Mesothelial cell of epicardium (in vitro differentiated cells): ENCODE data around the gene PLEKHA4. TPM values are rescaled to one million over a fixed set of nuclear protein-coding genes. Genes with fewer than 3 reads are reported as not detected.
A peak's percentile ranks its signal among the peaks of the same experiment; 100 is the strongest.
"Not testable (repeated sequence)": the region's sequence is repeated elsewhere in the genome, so short reads cannot be mapped to it uniquely, and the experiment has no call there.

Source experiments
- DNase-seq, 2 experiments: peaks; one replicate each; pipeline ENCODE4 v3.0.0; 2021; ENCODE audit warnings: low spot score in 2 of 2; ENCODE audit not compliant: unreplicated experiment in 2 of 2
- H3K27ac Mint-ChIP-seq: 2 replicates; pipeline ENCODE4 v1.8.0; 2021; ENCODE audit warnings: mixed read lengths
- H3K27me3 Mint-ChIP-seq: 2 replicates; pipeline ENCODE4 v1.8.0; 2021; ENCODE audit warnings: low read depth, mixed read lengths
- H3K36me3 Mint-ChIP-seq: 2 replicates; pipeline ENCODE4 v1.8.0; 2021; ENCODE audit warnings: mixed read lengths
- H3K4me1 Mint-ChIP-seq: 2 replicates; pipeline ENCODE4 v1.8.0; 2021; ENCODE audit warnings: mixed read lengths
- H3K4me3 Mint-ChIP-seq: 2 replicates; pipeline ENCODE4 v1.8.0; 2021; ENCODE audit warnings: mild to moderate bottlenecking, moderate library complexity, mixed read lengths
- H3K9me3 Mint-ChIP-seq: 2 replicates; pipeline ENCODE4 v1.8.0; 2021; ENCODE audit warnings: mixed read lengths
- CTCF ChIP-seq: fragments of 200-600 bp; sonication (generic); IDR thresholded peaks from one replicate; pipeline ENCODE4 v1.5.0; 2021; ENCODE audit warnings: antibody characterized with exemption; ENCODE audit not compliant: unreplicated experiment
- total RNA-seq: library from RNA; stranded (reverse); gene quantifications from 3 replicates; pipeline ENCODE4 v1.2.1, GENCODE V29; 2021

PLEKHA4 gene
- total RNA-seq, 1 donor from 2014 or later, result 26.9 TPM

GRCh38 chr19:48879025-48879637 lies 10.7 kb upstream of the PLEKHA4 start:
- peaks cover 22% of the 10 kb centered on the region for H3K4me1 Mint-ChIP-seq
- H3K27ac Mint-ChIP-seq, result no peak overlapping the region
- peaks cover 22% of the 10 kb centered on the region for H3K36me3 Mint-ChIP-seq
- no peak overlapping the region for H3K4me3 Mint-ChIP-seq
- H3K9me3 Mint-ChIP-seq, result peaks cover 17% of the 10 kb centered on the region
- TF ChIP-seq CTCF, result no peak
- no peak for DNase-seq
- H3K27me3 Mint-ChIP-seq, result no peaks in the 10 kb centered on the region

GRCh38 chr19:48878196-48879024 lies 10.0 kb upstream of the PLEKHA4 start:
- no peak for TF ChIP-seq CTCF
- no peaks in the 10 kb centered on the region for H3K27me3 Mint-ChIP-seq
- H3K4me3 Mint-ChIP-seq, result no peak overlapping the region
- H3K4me1 Mint-ChIP-seq, result peaks cover 29% of the 10 kb centered on the region
- H3K9me3 Mint-ChIP-seq, result peaks cover 10% of the 10 kb centered on the region
- peak overlapping the region; percentile 39 for H3K27ac Mint-ChIP-seq
- no peak for DNase-seq
- peaks cover 29% of the 10 kb centered on the region for H3K36me3 Mint-ChIP-seq

GRCh38 chr19:48877855-48878195 lies 9.4 kb upstream of the PLEKHA4 start:
- Mint-ChIP-seq H3K4me3 (no peak overlapping the region), H3K27me3 (no peaks in the 10 kb centered on the region), H3K9me3 (peaks cover 8% of the 10 kb centered on the region), H3K27ac (no peak overlapping the region), H3K4me1 (peaks cover 35% of the 10 kb centered on the region), H3K36me3 (peaks cover 34% of the 10 kb centered on the region)
- no peak for DNase-seq
- no peak for TF ChIP-seq CTCF

- H3K9me3 Mint-ChIP-seq, DNase-seq, H3K27me3 Mint-ChIP-seq: not testable (repeated sequence)
- Mint-ChIP-seq H3K4me3 (peak overlapping the region; percentile 98), H3K4me1 (peaks cover 38% of the 10 kb centered on the region), H3K27ac (peak overlapping the region; percentile 82), H3K36me3 (peaks cover 34% of the 10 kb centered on the region)
Observed at GRCh38 chr19:48876043-48876981, 7.9 kb upstream of the PLEKHA4 start.

- Mint-ChIP-seq H3K4me1 (peaks cover 38% of the 10 kb centered on the region), H3K27ac (peak overlapping the region; percentile 100), H3K4me3 (peak overlapping the region; percentile 98), H3K9me3 (no peaks in the 10 kb centered on the region), H3K27me3 (no peaks in the 10 kb centered on the region), H3K36me3 (peaks cover 34% of the 10 kb centered on the region)
- DNase-seq, result no peak
- TF ChIP-seq CTCF, result no peak
Observed at GRCh38 chr19:48874303-48875135, 6.1 kb upstream of the PLEKHA4 start.
